ENCODE results near the gene UPK3A. TPM values are rescaled to one million over a fixed set of nuclear protein-coding genes. Genes with fewer than 3 reads are reported as not detected.

The UPK3A gene
- total RNA-seq, result not detected in 2 replicates

GRCh38 chr22:45284705-45285262 lies at the start of gene UPK3A:
Gene UPK3A, plus strand, starts transcription at chr22:45284949. Its CDS starts 65 bp downstream, at chr22:45285014.

GRCh38 chr22:45240810-45241631 lies 43.7 kb upstream of the UPK3A start, which contains the start of gene KIAA0930:
Gene KIAA0930, minus strand, starts transcription at chr22:45240894. Its CDS starts 191 bp downstream, at chr22:45240703.

GRCh38 chr22:45309422-45310227 lies 24.9 kb downstream of the UPK3A start, which contains the start of gene FAM118A:
Gene FAM118A, plus strand, starts transcription at chr22:45309934. Its CDS starts 12,446 bp downstream, at chr22:45322380.

Other genes with a start within 250 kb of the UPK3A start
- gene NUP50, start 121.0 kb upstream of the UPK3A start, total RNA-seq, result 21.9 and 22.1 TPM in 2 replicates
- 26.6 and 57.4 TPM in 2 replicates for gene KIAA0930, start 44.1 kb upstream of the UPK3A start, total RNA-seq
- gene FAM118A, start 25.0 kb downstream of the UPK3A start, total RNA-seq, result 28.8 and 55.6 TPM in 2 replicates
- gene SMC1B, start 128.7 kb downstream of the UPK3A start, total RNA-seq, result not detected in 2 replicates
- 0.32 TPM in 1 of 2 replicates, not detected in the other for gene RIBC2, start 128.7 kb downstream of the UPK3A start, total RNA-seq
- 278 and 957 TPM in 2 replicates for gene FBLN1, start 217.9 kb downstream of the UPK3A start, total RNA-seq

Data from bronchial smooth muscle cell (primary cell).